Measurements from ENCODE around the gene PNPLA7.

The PNPLA7 gene

GRCh38 chr9:137463931-137464290 is 86.3 kb downstream of the PNPLA7 start:
- no peak overlapping the region for H3K27ac ChIP-seq
- no peaks in the 10 kb centered on the region for H3K4me1 ChIP-seq
- H3K4me3 ChIP-seq (ENCODE audit: low read depth, low read length) = no peak overlapping the region
- H3K36me3 ChIP-seq (ENCODE audit: control insufficient read depth, insufficient read depth, low read length) = no peaks in the 10 kb centered on the region
- no peak overlapping the region for H3K4me2 ChIP-seq (ENCODE audit: low read length)
- no peak overlapping the region for H3K9ac ChIP-seq
- no peak for TF ChIP-seq CTCF (IDR thresholded peaks at IDR 0.05)
- no peaks in the 10 kb centered on the region for H3K9me3 ChIP-seq (ENCODE audit: control insufficient read depth, low read length)
- no peaks in the 10 kb centered on the region for H3K27me3 ChIP-seq (ENCODE audit: control insufficient read depth, insufficient read depth, low read length)
- H3K79me2 ChIP-seq = no peaks in the 10 kb centered on the region
- no peak overlapping the region for H2AFZ ChIP-seq

- TF ChIP-seq CTCF (IDR thresholded peaks at IDR 0.05) = no peak
- Histone ChIP-seq H3K9ac (no peak overlapping the region), H3K4me1 (no peaks in the 10 kb centered on the region)
Observed at GRCh38 chr9:137462986-137463930, 86.9 kb downstream of the PNPLA7 start.

GRCh38 chr9:137462396-137462985 is 87.7 kb downstream of the PNPLA7 start:
- H3K36me3 ChIP-seq (ENCODE audit: control insufficient read depth, insufficient read depth, low read length) = no peaks in the 10 kb centered on the region
- H3K4me1 ChIP-seq = no peaks in the 10 kb centered on the region
- H3K9me3 ChIP-seq (ENCODE audit: control insufficient read depth, low read length) = no peaks in the 10 kb centered on the region
- no peaks in the 10 kb centered on the region for H3K79me2 ChIP-seq
- no peak overlapping the region for H3K27ac ChIP-seq
- H3K9ac ChIP-seq = no peak overlapping the region
- no peak overlapping the region for H2AFZ ChIP-seq
- no peak overlapping the region for H3K4me2 ChIP-seq (ENCODE audit: low read length)
- no peak for TF ChIP-seq CTCF (IDR thresholded peaks at IDR 0.05)
- no peaks in the 10 kb centered on the region for H3K27me3 ChIP-seq (ENCODE audit: control insufficient read depth, insufficient read depth, low read length)
- no peak overlapping the region for H3K4me3 ChIP-seq (ENCODE audit: low read depth, low read length)

More at GRCh38 chr9:137462986-137463930, 86.9 kb downstream of the PNPLA7 start:
- Histone ChIP-seq H3K27ac (no peak overlapping the region), H2AFZ (no peak overlapping the region), H3K4me3 (ENCODE audit: low read depth, low read length) (no peak overlapping the region), H3K27me3 (ENCODE audit: control insufficient read depth, insufficient read depth, low read length) (no peaks in the 10 kb centered on the region), H3K36me3 (ENCODE audit: control insufficient read depth, insufficient read depth, low read length) (no peaks in the 10 kb centered on the region), H3K4me2 (ENCODE audit: low read length) (no peak overlapping the region), H3K79me2 (no peaks in the 10 kb centered on the region), H3K9me3 (ENCODE audit: control insufficient read depth, low read length) (no peaks in the 10 kb centered on the region)

GRCh38 chr9:137461663-137462395 is 88.4 kb downstream of the PNPLA7 start:
- H3K4me2 ChIP-seq (ENCODE audit: low read length) = no peak overlapping the region
- no peaks in the 10 kb centered on the region for H3K9me3 ChIP-seq (ENCODE audit: control insufficient read depth, low read length)
- no peaks in the 10 kb centered on the region for H3K79me2 ChIP-seq
- H2AFZ ChIP-seq = no peak overlapping the region
- H3K4me1 ChIP-seq = no peaks in the 10 kb centered on the region
- H3K9ac ChIP-seq = no peak overlapping the region
- H3K27ac ChIP-seq = no peak overlapping the region
- no peaks in the 10 kb centered on the region for H3K36me3 ChIP-seq (ENCODE audit: control insufficient read depth, insufficient read depth, low read length)
- H3K27me3 ChIP-seq (ENCODE audit: control insufficient read depth, insufficient read depth, low read length) = no peaks in the 10 kb centered on the region
- TF ChIP-seq CTCF (IDR thresholded peaks at IDR 0.05) = no peak
- H3K4me3 ChIP-seq (ENCODE audit: low read depth, low read length) = no peak overlapping the region

Measured in parathyroid adenoma (tissue), 2 donors.